ENCODE results near the gene SLC30A3.

Gene SLC30A3

DNA sequence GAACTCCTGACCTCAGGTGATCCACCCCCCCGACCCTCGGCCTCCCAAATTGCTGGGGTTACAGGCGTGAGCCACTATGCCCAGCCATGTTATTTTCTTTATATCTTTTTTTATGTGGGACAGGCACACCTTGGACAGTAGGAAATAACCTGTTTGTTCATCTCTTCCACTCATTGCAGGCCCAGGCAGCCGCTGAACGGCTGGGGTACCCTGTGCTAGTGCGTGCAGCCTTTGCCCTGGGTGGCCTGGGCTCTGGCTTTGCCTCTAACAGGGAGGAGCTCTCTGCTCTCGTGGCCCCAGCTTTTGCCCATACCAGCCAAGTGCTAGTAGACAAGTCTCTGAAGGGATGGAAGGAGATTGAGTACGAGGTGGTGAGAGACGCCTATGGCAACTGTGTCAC, 37.3 kb downstream of the SLC30A3 start:
- no peak for DNase-seq

DNA sequence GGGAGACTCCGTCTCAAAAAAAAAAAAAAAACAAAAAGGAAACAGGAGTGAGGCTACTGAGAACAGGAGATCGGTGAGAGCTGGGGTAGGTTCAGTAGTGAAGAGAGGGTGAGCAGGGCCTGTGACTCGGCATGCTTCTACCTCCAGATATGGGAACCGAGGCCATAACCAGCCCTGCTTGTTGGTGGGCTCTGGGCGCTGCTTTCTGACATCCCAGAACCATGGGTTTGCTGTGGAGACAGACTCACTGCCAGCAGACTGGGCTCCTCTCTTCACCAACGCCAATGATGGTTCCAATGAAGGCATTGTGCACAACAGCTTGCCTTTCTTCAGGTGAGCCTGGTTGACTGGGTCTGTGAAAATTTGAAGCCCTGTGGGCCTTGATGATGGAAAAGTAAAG, 39.4 kb downstream of the SLC30A3 start:
- no peak for DNase-seq

- no peak for DNase-seq
Observed at GRCh38 chr2:27222407-27222806, 40.4 kb downstream of the SLC30A3 start.

- DNase-seq, result no peak
Observed at GRCh38 chr2:27221166-27221565, 41.7 kb downstream of the SLC30A3 start.

DNA sequence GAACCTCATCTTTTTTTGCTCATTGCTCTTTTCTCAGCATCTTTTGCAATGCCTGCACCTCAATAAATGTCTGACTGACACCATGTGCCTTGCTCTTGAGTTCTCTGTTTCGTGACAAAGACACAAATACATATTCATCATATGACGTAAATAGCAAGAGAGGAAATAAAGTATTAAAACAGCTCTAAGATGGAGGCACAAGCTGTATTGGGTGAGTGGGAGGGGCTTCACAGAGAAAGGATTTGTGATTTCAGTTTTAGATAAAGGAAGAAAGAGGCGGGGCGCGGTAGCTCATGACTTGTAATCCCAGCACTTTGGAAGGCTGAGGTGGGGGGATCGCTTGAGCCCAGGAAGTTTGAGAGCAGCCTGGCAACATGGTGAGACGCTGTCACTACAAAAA, 42.8 kb downstream of the SLC30A3 start:
- DNase-seq, result no peak

DNA sequence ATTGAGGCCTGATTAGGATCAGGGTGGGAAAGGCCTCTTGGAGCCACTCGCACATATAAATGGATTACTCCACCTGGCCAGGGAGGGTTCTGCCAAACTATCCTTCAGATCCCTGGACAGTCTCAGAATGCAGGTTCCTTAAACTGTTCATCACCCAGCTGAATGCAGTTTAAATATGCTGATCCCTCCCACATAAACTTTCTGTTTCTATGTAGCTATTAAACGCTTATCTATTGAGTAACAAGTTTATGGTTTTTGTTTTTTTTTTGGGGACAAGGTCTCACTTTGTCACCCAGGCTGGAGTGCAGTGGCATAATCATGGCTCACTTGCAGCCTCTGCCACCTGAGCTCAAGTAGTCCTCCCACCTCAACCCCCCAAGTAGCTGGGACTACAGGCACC, 43.8 kb downstream of the SLC30A3 start:
- no peak for DNase-seq

DNA sequence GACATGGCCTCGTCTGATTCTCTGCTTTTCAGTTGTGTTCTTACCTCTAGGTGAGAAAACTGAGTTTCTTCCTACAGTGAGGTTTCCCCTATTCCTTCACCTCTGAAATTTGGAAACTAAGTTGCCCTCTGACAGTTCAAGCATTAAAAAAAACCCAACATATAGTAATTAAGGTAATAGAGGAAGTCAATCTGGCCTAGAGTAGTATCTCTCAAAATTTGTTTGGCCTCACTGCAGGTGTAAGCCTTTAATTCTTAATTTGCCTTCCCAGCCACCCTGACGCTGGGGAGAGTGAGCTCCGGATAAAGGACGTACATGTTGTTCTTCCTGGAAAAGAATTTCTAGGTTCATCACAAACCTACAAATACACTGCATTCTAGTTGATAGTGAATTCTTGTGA, 44.2 kb downstream of the SLC30A3 start:
- DNase-seq, result no peak

DNA sequence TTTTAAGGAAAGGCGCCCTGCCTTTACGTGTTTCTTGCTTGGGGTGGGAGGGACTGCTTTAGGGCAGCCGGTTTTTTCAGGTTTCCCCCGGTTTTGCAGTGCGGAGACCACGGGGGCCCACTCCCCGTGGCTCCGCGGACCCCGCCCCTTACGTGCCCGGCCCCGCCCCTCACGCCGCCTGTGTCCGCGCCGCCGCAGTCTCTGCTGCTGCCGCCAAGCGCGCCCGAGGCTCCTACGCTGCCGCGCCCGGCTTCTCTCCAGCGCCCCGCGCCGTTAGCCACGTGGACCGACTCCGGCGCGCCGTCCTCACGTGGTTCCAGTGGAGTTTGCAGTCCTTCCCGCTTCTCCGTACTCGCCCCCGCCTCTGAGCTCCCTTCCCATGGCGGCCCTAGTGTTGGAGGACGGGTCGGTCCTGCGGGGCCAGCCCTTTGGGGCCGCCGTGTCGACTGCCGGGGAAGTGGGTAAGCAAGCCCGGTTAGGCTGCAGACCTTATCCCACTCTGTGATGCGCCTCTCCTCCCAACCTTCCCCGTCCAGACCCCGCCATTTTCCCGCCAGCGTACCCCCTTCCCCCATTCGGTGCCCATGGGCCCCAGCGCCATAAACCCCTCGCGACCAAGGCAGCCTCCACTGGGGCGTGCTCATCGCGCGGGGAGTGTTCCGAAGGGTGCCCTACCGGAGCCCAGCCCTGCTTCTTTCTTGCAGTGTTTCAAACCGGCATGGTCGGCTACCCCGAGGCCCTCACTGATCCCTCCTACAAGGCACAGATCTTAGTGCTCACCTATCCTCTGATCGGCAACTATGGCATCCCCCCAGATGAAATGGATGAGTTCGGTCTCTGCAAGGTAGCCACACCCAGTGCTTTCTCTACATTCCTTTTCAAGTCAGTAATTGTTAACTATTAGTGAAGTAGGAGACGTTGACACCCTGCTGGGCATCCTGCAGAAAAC, 45.4 kb downstream of the SLC30A3 start, which contains the start of gene CAD:
TSS of gene CAD (plus strand) at position 197 of the 949 bp plus-strand sequence. CDS start at position 380, 183 bp downstream.
- DNase-seq, result peak; percentile 83 to 85

DNA sequence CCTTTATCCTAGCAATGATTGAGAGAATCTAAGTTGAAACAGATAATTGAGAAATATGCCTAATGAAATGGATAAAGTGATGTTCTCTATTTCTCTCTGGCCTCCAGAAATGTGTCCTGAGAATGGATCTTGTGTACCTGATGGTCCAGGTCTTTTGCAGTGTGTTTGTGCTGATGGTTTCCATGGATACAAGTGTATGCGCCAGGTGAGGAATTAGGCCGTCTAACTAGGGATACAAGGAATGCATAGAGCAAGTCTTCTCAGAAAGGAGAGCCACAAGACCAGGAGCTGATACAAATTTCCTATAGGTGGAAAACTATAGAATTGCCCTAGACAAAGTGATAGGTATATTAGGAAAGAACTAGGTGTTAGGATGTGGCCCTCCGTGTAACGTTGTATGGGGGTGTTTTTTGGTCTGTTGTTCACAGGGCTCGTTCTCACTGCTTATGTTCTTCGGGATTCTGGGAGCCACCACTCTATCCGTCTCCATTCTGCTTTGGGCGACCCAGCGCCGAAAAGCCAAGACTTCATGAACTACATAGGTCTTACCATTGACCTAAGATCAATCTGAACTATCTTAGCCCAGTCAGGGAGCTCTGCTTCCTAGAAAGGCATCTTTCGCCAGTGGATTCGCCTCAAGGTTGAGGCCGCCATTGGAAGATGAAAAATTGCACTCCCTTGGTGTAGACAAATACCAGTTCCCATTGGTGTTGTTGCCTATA, 46.3 kb downstream of the SLC30A3 start:
- no peak for DNase-seq

DNA sequence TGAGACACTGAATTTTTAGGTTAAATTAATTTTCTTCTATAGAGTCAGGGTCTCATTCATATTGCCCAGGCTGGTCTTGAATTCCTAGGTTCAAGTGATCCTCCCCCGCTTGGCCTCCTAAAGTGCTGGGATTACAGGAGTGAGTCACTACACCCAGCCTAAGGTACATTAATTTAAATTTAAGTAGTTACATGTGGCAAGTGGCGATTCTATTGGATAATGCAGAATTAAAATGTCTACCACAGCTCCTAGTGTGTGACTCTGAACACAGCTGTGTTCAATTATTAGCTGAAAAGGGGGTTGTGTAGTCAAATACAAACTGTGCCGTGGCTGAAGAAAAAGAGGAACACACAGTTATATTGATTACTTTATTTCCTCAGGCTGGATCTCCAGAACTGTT, 47.9 kb downstream of the SLC30A3 start:
- no peak for DNase-seq

DNA sequence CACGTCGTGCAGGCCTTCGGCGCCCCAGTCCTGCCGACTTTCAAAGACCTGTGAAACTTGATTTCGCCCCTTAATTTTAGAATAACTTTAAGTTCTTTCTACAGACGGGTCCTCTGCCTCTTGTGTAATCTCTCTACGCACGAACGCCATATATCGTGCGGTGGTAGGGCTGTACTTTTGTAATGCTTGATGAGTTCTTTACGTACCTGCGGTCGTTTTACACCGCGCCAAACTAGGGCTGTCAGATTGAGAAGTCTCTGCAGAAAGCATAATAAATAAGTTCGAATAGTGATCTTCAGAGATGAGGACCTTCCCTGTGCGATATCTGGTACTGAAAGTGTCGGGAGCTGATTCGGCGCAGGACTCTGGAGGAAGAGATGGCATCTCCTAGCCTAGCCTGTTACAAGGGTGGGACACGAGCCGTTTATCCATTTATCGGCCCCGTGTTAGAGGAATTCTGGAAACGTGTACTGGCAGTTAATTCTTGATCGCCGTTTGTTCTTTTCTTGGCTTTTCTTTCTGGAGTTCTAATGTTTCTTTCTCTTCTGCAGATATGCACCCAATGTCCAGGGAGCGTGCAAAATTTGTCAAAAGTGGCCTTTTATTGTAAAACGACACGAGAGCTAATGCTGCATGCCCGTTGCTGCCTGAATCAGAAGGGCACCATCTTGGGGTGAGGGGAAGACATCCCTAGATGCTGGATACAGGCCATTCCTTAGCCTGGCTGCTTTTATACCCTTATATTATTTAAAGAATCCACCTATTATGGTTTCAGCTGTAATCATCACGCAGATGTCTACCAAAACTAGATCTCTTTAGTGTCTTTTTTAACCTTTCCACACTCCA, 50.0 kb downstream of the SLC30A3 start:
- DNase-seq, result peak; percentile 31 to 32

DNA sequence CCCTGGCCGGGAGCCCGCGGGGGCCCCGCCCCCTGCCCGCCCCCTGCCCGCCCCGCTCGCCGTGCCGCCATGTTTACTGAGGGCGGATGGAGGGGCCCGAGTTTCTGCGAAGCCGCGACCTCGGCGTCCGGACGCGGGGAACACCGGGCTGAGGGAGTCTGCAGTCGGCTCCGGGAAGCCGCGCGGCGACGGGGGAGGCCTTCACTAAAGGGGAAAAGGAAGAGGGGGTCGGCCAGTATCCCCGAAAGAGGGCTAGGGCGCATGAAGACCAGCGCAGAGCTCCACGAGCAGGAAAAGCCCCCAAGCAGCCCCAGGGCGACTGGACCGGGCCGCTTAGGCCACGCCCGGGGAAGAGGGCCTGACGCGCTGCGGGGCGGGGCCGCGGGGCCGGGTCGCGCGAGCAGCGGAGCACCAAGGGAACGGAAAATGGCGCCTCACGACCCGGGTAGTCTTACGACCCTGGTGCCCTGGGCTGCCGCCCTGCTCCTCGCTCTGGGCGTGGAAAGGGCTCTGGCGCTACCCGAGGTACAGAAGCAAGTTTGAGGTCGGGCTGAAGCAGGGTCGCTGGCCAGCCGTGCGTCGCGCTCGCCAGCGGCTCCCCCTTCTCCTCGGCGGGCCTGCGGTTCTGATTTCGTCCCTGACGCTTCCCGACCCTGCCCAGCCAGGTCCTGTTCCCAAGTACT, 50.8 kb downstream of the SLC30A3 start, which contains the start of the genes ATRAID and SLC5A6:
TSS of gene ATRAID (plus strand) at position 99 of the 683 bp plus-strand sequence. CDS start at position 427, 328 bp downstream.
TSS of gene SLC5A6 (minus strand) at position 326 of the 683 bp plus-strand sequence. CDS start 4,618 bp downstream, outside the sequence.
- peak; percentile 81 to 84 for DNase-seq

- DNase-seq, result no peak
Observed at GRCh38 chr2:27211241-27211942, 51.5 kb downstream of the SLC30A3 start.

GRCh38 chr2:27209621-27210401, 53.0 kb downstream of the SLC30A3 start:
- DNase-seq, result no peak

- no peak for DNase-seq
Observed at GRCh38 chr2:27208486-27209050, 54.3 kb downstream of the SLC30A3 start.

DNA sequence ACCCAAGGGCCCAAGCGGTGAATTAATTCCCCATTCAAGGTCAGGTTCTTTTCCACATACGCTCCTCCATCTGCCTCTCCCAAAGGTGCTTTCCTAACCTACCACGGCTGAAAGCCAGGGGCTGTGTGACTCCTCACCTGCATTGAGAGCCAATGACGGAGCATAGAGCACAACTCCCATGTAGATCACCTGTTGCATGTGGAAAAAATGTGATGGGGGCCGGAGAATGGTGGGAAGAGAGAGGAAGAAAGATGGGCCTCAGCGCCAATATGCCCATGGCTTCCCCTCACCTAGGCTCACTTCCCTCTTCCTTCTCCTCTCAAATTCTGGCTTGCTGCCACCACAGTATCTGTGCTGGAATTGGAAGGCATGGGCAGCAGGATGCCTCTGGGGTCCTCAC, 56.5 kb downstream of the SLC30A3 start:
- no peak for DNase-seq

DNA sequence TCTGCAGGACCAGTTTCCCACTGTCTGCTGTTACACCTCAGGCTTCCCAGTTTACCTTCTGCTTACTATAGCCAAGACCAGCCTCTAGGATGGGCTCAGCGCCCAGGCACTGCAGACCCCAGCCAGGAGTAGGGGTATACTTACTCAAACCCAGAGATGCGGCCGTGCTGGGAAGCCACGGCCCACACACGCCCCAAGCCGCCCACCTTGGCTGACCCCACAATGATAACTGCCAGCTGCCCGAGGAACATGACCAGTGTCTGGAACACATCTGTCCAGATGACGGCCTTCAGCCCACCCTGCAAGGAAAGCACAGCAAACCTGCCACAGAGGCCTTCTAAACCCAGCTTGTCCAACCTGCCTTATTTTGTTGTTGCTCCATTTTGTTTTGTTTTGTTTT, 57.6 kb downstream of the SLC30A3 start:
- no peak for DNase-seq

DNA sequence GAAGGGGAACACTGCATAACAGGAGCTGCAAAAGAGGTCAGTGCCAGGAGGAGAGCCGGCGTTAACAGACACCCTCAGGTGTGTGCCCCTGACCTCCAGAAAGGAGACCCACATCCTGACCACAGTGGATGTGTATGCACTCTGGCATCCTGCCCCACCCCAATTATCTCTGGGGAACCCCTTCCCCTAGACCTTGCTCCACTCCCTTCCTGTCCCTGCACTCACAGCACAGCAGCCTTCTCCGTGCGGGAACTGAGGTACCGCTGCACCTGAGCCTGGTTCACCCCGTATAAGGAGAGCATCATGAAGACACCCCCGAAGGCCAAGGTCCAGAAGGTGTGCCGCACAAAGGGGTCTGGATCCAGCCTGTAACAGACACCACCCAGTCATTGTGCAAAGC, 58.3 kb downstream of the SLC30A3 start:
- DNase-seq, result no peak

DNA sequence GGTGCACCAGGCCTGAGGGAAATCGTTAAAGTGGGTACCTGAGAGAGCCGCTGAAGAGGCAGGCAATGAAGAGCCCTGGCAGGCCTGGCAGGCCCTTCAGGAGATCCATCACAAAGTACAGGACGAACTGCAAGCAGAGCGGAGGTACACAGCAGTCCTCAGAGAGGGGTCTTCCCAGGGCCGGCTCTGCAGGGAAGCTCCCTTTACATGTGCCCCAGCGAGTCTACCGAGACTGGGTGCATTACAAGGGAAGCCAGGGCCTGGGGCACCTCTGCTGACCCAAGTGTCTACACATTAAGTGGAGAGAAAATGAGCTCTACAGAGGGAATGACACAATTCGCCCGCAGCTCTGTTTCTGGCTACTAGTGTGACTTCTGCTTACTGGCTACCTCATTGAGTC, 59.1 kb downstream of the SLC30A3 start:
- DNase-seq, result no peak
